ENCODE data around the gene SPSB1. TPM values are rescaled to one million over a fixed set of nuclear protein-coding genes. Genes with fewer than 3 reads are reported as not detected.

Gene SPSB1
- total RNA-seq, 1 experiment from 2014 or later = 33.8 TPM

- no peak overlapping the region for H3K27ac ChIP-seq
- no peaks in the 10 kb centered on the region; the same call in 1 of the 2 replicates for H3F3A ChIP-seq (ENCODE audit: insufficient read depth, low read depth)
- POLR2A ChIA-PET (ENCODE audit: unreplicated experiment) = no interaction called here
- no peaks in the 10 kb centered on the region for H3K9me2 ChIP-seq (ENCODE audit: insufficient read depth)
- CTCF ChIA-PET = interaction anchor here (0.6 kb wide), 2 partner anchors 114 to 429 kb away, joined by 3 to 7 read pairs; no protein-coding TSS in a partner anchor
- no peak overlapping the region for H3K4me3 ChIP-seq
- H3K9me3 ChIP-seq (ENCODE audit: insufficient read depth, low read depth) = no peaks in the 10 kb centered on the region
- TF ChIP-seq CTCF (conservative IDR thresholded peaks at IDR 0.05) (no peak), EZH2 (IDR thresholded peaks at IDR 0.05; ENCODE audit: low read depth) (no peak)
- H3K79me2 ChIP-seq (ENCODE audit: low read depth) = no peaks in the 10 kb centered on the region
- no TSS peak for BruUV-seq (replicated peaks)
- H3K4me2 ChIP-seq = no peak overlapping the region
- no peaks in the 10 kb centered on the region for H3K36me3 ChIP-seq (ENCODE audit: low read depth)
- no peak for DNase-seq
- H3K27me3 ChIP-seq (ENCODE audit: insufficient read depth, low read depth) = no peaks in the 10 kb centered on the region
- intact Hi-C loops (cut with micrococcal nuclease; ENCODE audit: unreplicated experiment) = no loop called here
- no peak overlapping the region for H2AFZ ChIP-seq
- peaks cover 22% of the 10 kb centered on the region for H3K4me1 ChIP-seq (replicated peaks; ENCODE audit: insufficient read depth)
- H4K20me1 ChIP-seq (ENCODE audit: insufficient read depth) = no peaks in the 10 kb centered on the region
Observed at GRCh38 chr1:9273177-9273576, 19.5 kb upstream of the SPSB1 start.

- intact Hi-C loops (cut with micrococcal nuclease; ENCODE audit: unreplicated experiment) = no loop called here
- no TSS peak for BruUV-seq (replicated peaks)
- TF ChIP-seq EZH2 (IDR thresholded peaks at IDR 0.05; ENCODE audit: low read depth) = no peak
- TF ChIP-seq CTCF (conservative IDR thresholded peaks at IDR 0.05) = no peak
- H3K4me3 ChIP-seq = no peak overlapping the region
- H3K79me2 ChIP-seq (ENCODE audit: low read depth) = no peaks in the 10 kb centered on the region
- no peaks in the 10 kb centered on the region for H3K9me2 ChIP-seq (ENCODE audit: insufficient read depth)
- CTCF ChIA-PET = interaction anchor here (0.5 to 0.8 kb wide), 3 partner anchors 145 to 217 kb away, joined by 3 read pairs; no protein-coding TSS in a partner anchor
- H3K4me2 ChIP-seq = peak overlapping the region; percentile 45
- no peak overlapping the region for H3K27ac ChIP-seq
- POLR2A ChIA-PET (ENCODE audit: unreplicated experiment) = interaction anchor here (0.6 kb wide), 1 partner anchor 104 kb away, joined by 11 read pairs; no protein-coding TSS in a partner anchor
- peaks cover 22% of the 10 kb centered on the region for H3K4me1 ChIP-seq (replicated peaks; ENCODE audit: insufficient read depth)
- no peaks in the 10 kb centered on the region for H3K36me3 ChIP-seq (ENCODE audit: low read depth)
- H3K9me3 ChIP-seq (ENCODE audit: insufficient read depth, low read depth) = no peaks in the 10 kb centered on the region
- H3K27me3 ChIP-seq (ENCODE audit: insufficient read depth, low read depth) = no peaks in the 10 kb centered on the region
- no peaks in the 10 kb centered on the region; the same call in 1 of the 2 replicates for H3F3A ChIP-seq (ENCODE audit: insufficient read depth, low read depth)
- H4K20me1 ChIP-seq (ENCODE audit: insufficient read depth) = no peaks in the 10 kb centered on the region
- no peak for DNase-seq
- no peak overlapping the region for H2AFZ ChIP-seq
Observed at GRCh38 chr1:9275161-9275560, 17.5 kb upstream of the SPSB1 start.

- no peaks in the 10 kb centered on the region for H3K9me2 ChIP-seq (ENCODE audit: insufficient read depth)
- no peaks in the 10 kb centered on the region for H3K36me3 ChIP-seq (ENCODE audit: low read depth)
- H3K27me3 ChIP-seq (ENCODE audit: insufficient read depth, low read depth) = no peaks in the 10 kb centered on the region
- H3K9me3 ChIP-seq (ENCODE audit: insufficient read depth, low read depth) = no peaks in the 10 kb centered on the region
- BruUV-seq (replicated peaks) = no TSS peak
- no peak overlapping the region for H3K27ac ChIP-seq
- ChIA-PET CTCF (interaction anchor here (0.5 to 0.8 kb wide), 3 partner anchors 145 to 216 kb away, joined by 3 read pairs; no protein-coding TSS in a partner anchor), POLR2A (ENCODE audit: unreplicated experiment) (interaction anchor here (0.6 kb wide), 2 partner anchors 104 to 359 kb away, joined by 5 to 11 read pairs; no protein-coding TSS in a partner anchor)
- peak; percentile 79 to 85 for DNase-seq
- H3K4me3 ChIP-seq = no peak overlapping the region
- H3K4me2 ChIP-seq = peak overlapping the region; percentile 45
- TF ChIP-seq EZH2 (IDR thresholded peaks at IDR 0.05; ENCODE audit: low read depth) (no peak), CTCF (conservative IDR thresholded peaks at IDR 0.05) (no peak)
- H3K4me1 ChIP-seq (replicated peaks; ENCODE audit: insufficient read depth) = peaks cover 19% of the 10 kb centered on the region
- H3F3A ChIP-seq (ENCODE audit: insufficient read depth, low read depth) = no peaks in the 10 kb centered on the region; the same call in 1 of the 2 replicates
- intact Hi-C loops (cut with micrococcal nuclease; ENCODE audit: unreplicated experiment) = no loop called here
- no peak overlapping the region for H2AFZ ChIP-seq
- H4K20me1 ChIP-seq (ENCODE audit: insufficient read depth) = no peaks in the 10 kb centered on the region
- H3K79me2 ChIP-seq (ENCODE audit: low read depth) = no peaks in the 10 kb centered on the region
Observed at GRCh38 chr1:9275567-9276034, 17.1 kb upstream of the SPSB1 start.
